ENCODE measurements around the gene GTF2A1.

GTF2A1 gene

DNA sequence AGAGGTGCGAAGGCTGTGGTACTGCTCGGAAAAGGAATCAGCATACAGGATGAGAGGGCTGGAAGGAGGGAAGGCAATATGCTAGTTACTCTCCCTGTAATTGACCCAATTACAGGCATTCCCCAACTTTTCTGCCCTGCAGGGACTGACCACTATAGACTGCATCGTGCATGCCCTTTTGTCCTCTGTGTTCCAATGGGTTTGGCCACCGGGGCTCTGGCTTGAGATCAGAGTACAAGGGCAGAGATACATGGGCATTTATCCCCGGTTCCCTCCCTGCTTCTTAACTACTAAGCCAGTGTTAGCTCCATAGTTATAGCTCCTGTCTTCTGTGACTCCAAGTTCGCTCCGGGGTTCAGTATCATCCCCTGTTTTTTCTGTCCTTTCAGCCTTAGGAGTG is 59.7 kb downstream of the GTF2A1 start:
- TF ChIP-seq, protein P1, sequence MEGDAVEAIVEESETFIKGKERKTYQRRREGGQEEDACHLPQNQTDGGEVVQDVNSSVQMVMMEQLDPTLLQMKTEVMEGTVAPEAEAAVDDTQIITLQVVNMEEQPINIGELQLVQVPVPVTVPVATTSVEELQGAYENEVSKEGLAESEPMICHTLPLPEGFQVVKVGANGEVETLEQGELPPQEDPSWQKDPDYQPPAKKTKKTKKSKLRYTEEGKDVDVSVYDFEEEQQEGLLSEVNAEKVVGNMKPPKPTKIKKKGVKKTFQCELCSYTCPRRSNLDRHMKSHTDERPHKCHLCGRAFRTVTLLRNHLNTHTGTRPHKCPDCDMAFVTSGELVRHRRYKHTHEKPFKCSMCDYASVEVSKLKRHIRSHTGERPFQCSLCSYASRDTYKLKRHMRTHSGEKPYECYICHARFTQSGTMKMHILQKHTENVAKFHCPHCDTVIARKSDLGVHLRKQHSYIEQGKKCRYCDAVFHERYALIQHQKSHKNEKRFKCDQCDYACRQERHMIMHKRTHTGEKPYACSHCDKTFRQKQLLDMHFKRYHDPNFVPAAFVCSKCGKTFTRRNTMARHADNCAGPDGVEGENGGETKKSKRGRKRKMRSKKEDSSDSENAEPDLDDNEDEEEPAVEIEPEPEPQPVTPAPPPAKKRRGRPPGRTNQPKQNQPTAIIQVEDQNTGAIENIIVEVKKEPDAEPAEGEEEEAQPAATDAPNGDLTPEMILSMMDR (IDR thresholded peaks at IDR 0.05; ENCODE audit: extremely low read depth, missing control alignments) = no peak

DNA sequence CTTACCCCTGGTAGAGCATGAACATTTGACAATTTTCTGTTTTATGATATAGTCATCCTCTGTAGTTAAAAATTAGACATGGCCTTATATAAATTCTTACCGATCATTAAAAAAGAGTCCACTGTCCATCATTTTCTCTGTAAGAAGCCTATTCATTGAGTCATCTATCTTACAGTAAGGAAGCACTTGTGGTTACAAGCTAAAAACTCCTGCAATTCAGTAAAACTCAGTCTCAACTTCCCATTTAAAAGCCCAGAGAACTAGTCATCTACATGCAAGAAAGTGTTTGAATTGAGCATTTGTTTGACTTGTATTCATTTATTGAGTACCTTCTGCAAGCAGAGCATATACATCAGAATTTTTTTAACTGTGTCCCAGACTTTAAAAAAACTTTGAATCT is 63.3 kb downstream of the GTF2A1 start:
- DNase-seq (ENCODE audit: low spot score) = no peak
- TF ChIP-seq, protein P1 (IDR thresholded peaks at IDR 0.05; ENCODE audit: extremely low read depth, missing control alignments) = no peak

More for the DNA sequence above, 59.7 kb downstream of the GTF2A1 start:
- no peak for DNase-seq (ENCODE audit: low spot score)

DNA sequence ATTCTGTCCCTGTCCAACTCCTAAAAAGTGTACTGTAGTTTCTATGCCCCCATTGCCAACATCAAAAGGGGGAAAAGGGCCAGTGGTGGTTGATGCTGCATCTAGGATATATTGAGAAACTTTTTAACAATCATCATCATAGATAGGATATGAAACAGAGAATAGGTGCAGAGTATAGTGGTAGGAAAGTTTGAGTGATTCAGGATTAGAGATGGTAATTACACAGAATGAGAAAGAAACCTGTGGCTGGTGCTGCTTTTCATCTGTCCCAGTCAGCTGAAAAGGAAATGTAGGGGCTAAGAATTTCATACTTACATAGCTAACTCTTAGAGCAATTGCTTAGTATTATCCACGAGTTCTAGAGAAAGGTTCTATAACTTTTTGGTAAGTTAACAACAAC is 67.6 kb downstream of the GTF2A1 start:
- no peak for DNase-seq (ENCODE audit: low spot score)
- TF ChIP-seq, protein P1 (IDR thresholded peaks at IDR 0.05; ENCODE audit: extremely low read depth, missing control alignments) = no peak

DNA sequence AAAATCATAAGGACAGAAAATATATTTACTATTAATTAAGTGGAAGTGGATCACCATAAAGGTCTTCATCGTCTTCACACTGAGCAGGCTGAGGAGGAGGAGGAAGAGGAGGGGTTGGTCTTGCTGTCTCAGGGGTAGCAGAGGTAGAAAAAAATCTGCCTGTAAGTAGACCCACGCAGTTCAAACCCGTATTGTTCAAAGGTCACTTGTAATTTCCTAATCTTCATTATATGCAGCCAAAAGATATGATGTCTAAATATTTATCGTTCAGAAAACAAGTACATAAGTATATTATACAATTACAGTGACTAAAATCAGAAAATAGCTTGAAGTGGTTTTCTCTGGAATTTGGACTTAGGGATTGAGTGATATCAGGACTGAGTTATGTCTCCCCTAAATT is 72.1 kb downstream of the GTF2A1 start:
- DNase-seq (ENCODE audit: low spot score) = no peak
- TF ChIP-seq, protein P1 (IDR thresholded peaks at IDR 0.05; ENCODE audit: extremely low read depth, missing control alignments) = no peak

DNA sequence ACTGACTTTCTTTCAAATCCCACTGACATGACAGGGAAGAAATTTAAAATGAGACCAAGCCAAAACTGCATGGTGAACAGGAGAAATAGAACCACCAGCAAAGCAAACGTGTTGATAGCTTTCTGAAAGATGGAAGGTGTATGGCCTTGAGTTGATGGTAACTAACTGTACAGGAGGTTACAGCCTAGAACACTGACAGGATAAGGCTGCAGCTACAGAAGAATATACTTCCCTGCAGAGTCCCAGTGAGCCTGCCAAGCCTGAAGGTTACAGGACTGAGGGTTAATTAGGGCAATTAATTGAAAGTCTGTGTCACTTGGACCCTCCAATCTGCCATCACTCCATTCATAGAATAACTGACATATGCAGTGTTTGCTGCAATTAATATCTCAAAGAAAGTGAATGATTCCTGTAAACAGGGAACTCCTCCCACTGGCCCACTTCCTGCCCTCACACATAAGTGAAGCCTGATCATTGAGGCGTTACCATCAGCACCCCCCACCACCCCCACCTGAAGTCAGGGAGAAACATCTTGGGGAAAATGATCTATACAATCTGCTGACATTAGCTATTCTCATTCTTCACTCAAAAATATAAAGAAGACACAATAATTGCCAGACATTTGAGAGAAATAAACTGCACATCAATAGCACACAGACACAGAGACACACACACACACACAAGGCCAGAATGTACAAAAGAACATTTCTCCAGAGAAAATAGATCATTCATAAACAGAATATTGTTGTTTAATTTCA is 73.4 kb downstream of the GTF2A1 start:
- no peak for DNase-seq (ENCODE audit: low spot score)
- TF ChIP-seq, protein P1 (IDR thresholded peaks at IDR 0.05; ENCODE audit: extremely low read depth, missing control alignments) = no peak

DNA sequence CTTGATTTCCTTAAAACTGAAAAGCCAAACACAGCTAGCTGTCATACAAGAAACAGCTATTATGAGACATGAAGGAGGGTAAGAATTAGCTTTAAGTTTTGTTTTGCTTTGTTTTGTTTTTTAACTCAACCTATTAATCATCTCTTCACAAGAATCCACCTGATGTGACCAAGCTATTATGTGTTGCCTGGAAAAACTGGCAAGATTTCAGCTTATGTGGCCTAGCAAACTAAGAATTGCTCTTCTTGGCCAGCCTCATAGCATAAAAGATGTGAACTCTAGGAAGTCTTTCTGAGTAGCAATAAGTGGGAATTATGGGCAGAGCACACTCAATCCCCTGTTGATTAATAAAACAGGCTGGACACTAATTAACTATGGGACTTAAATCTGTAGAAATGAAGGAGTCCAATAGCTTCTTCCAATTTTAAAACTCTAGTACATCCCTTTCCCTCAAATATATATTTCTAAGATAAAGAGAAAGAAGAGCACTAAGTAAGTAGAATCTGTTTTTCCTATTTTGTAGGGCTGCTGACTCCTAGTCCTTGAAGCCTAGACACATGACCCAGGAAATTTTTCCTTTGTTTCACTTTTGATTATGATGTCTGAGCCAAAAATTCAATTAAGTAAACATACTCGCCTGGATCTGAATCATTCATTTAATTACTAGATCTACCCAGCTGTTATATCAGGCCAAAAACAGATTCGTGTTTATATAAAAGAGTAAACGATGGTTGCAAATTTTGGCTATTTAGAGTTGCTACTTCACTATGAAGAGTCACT is 75.7 kb downstream of the GTF2A1 start:
- DNase-seq (ENCODE audit: low spot score) = no peak
- TF ChIP-seq, protein P1 (IDR thresholded peaks at IDR 0.05; ENCODE audit: extremely low read depth, missing control alignments) = no peak

DNA sequence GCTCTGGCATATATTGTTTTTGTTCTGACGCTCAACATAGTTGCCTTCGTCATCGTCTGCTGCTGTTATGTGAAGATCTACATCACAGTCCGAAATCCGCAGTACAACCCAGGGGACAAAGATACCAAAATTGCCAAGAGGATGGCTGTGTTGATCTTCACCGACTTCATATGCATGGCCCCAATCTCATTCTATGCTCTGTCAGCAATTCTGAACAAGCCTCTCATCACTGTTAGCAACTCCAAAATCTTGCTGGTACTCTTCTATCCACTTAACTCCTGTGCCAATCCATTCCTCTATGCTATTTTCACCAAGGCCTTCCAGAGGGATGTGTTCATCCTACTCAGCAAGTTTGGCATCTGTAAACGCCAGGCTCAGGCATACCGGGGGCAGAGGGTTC is 77.0 kb downstream of the GTF2A1 start:
- TF ChIP-seq, protein P1 (IDR thresholded peaks at IDR 0.05; ENCODE audit: extremely low read depth, missing control alignments) = no peak
- DNase-seq (ENCODE audit: low spot score) = no peak
